Stimulated activated CD4-positive, alpha-beta T cell treated with anti-CD3 and anti-CD28 coated beads, Interleukin-1b, Interleukin-23, amount 100 ng/mL, for 1 hour (primary cell): Measurements from ENCODE around the gene HSD17B3.
"Not testable (repeated sequence)": the region's sequence is repeated elsewhere in the genome, so short reads cannot be mapped to it uniquely, and the experiment has no call there.

Source experiments
- DNase-seq, 2 donors: peaks; one replicate each; pipeline ENCODE4 v3.0.0-alpha.2; 2020; ENCODE audit warnings: low read depth in 2 of 2

HSD17B3 gene

GRCh38 chr9:96195541-96195940 lies 106.4 kb downstream of the HSD17B3 start:
- DNase-seq: no peak

- DNase-seq: no peak
Observed at GRCh38 chr9:96193236-96193755, 108.7 kb downstream of the HSD17B3 start.

- no peak for DNase-seq
Observed at GRCh38 chr9:96192710-96193109, 109.3 kb downstream of the HSD17B3 start.

GRCh38 chr9:96189995-96190394 lies 112.0 kb downstream of the HSD17B3 start:
- DNase-seq: no peak

GRCh38 chr9:96189581-96189980 lies 112.4 kb downstream of the HSD17B3 start:
- not testable (repeated sequence) for DNase-seq

GRCh38 chr9:96188571-96188970 lies 113.4 kb downstream of the HSD17B3 start:
- DNase-seq: no peak

- DNase-seq: no peak
Observed at GRCh38 chr9:96187151-96187555, 114.8 kb downstream of the HSD17B3 start.

- DNase-seq: no peak
Observed at GRCh38 chr9:96186591-96187011, 115.4 kb downstream of the HSD17B3 start.

GRCh38 chr9:96185518-96186156 lies 116.3 kb downstream of the HSD17B3 start:
- DNase-seq: no peak
